Measurements from ENCODE around the gene EXT2.

- no peak for TF ChIP-seq POLR2A (IDR thresholded peaks at IDR 0.05)
- TF ChIP-seq CTCF (IDR thresholded peaks at IDR 0.05) = no peak
- no peak for TF ChIP-seq POLR2AphosphoS5 (IDR thresholded peaks at IDR 0.05)
These were observed 14.5 kb upstream of the EXT2 start for GRCh38 chr11:44080951-44081350.
